Activated naive CD4-positive, alpha-beta T cell treated with anti-CD3 and anti-CD28 coated beads for 36 hours (primary cell): Measurements from ENCODE around the gene SULT1A1. TPM values are rescaled to one million over a fixed set of nuclear protein-coding genes. Genes with fewer than 3 reads are reported as not detected.
"Not testable (repeated sequence)": the region's sequence is repeated elsewhere in the genome, so short reads cannot be mapped to it uniquely, and the experiment has no call there.

Experiments
- CTCF ChIA-PET: fragments of 350-600 bp; sonication (Branson Sonifier 250); formaldehyde crosslinking; loops from one replicate; lab custom pipeline; 2021; ENCODE audit warnings: antibody characterized with exemption; lab: Charles Lee
- DNase-seq: peaks from one replicate; pipeline ENCODE4 v3.0.0-alpha.2; 2020
- H3K27ac Mint-ChIP-seq: one replicate; pipeline ENCODE4 v1.8.0; 2021; ENCODE audit warnings: mild to moderate bottlenecking, mixed read lengths
- H3K27me3 Mint-ChIP-seq: one replicate; pipeline ENCODE4 v1.8.0; 2021; ENCODE audit warnings: low read depth, mixed read lengths
- H3K36me3 Mint-ChIP-seq: one replicate; pipeline ENCODE4 v1.8.0; 2021; ENCODE audit warnings: low read depth, mixed read lengths
- H3K4me1 Mint-ChIP-seq: one replicate; pipeline ENCODE4 v1.8.0; 2021; ENCODE audit warnings: low read depth, mixed read lengths
- H3K4me3 Mint-ChIP-seq: one replicate; pipeline ENCODE4 v1.8.0; 2021; ENCODE audit warnings: mild to moderate bottlenecking, moderate library complexity, mixed read lengths
- H3K9me3 Mint-ChIP-seq: one replicate; pipeline ENCODE4 v1.8.0; 2021; ENCODE audit warnings: mixed read lengths
- intact Hi-C: fragments of 100-400 bp; cut with micrococcal nuclease; formaldehyde crosslinking; loops from one replicate; pipeline ENCODE4 v1.15.1; 2023
- total RNA-seq, 2 experiments: library from RNA; stranded (reverse); gene quantifications; one replicate each; pipeline ENCODE4 v1.2.3, GENCODE V29; 2021

SULT1A1 gene
- total RNA-seq, 2 experiments from 2014 or later: 9.7 to 10.8 TPM

GRCh38 chr16:28616636-28617035 is 6.8 kb upstream of the SULT1A1 start:
- H3K27ac Mint-ChIP-seq: peak overlapping the region; percentile 32
- H3K9me3 Mint-ChIP-seq: no peaks in the 10 kb centered on the region
- peaks cover 2% of the 10 kb centered on the region for H3K4me1 Mint-ChIP-seq
- DNase-seq: no peak
- peaks cover 8% of the 10 kb centered on the region for H3K36me3 Mint-ChIP-seq
- intact Hi-C loops: no loop called here
- H3K4me3 Mint-ChIP-seq: no peak overlapping the region
- CTCF ChIA-PET: no interaction called here
- H3K27me3 Mint-ChIP-seq: no peaks in the 10 kb centered on the region

DNA sequence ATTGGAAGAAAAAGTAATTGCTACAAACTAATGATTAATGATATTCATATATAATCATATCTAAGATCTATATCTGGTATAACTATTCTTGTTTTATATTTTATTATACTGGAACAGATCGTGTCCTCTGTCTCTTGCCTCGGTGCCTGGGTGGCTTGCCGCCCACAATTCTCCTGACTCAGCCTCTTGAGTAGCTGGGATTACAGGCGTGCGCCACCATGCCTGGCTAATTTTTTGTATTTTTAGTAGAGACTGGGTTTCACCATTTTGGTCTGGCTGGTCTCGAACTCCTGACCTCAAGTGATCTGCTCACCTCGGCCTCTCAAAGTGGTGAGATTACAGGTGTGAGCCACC is 6.4 kb upstream of the SULT1A1 start:
- H3K9me3 Mint-ChIP-seq, H3K36me3 Mint-ChIP-seq, H3K27me3 Mint-ChIP-seq, DNase-seq, H3K4me3 Mint-ChIP-seq, H3K27ac Mint-ChIP-seq, intact Hi-C loops, CTCF ChIA-PET, H3K4me1 Mint-ChIP-seq: not testable (repeated sequence)

DNA sequence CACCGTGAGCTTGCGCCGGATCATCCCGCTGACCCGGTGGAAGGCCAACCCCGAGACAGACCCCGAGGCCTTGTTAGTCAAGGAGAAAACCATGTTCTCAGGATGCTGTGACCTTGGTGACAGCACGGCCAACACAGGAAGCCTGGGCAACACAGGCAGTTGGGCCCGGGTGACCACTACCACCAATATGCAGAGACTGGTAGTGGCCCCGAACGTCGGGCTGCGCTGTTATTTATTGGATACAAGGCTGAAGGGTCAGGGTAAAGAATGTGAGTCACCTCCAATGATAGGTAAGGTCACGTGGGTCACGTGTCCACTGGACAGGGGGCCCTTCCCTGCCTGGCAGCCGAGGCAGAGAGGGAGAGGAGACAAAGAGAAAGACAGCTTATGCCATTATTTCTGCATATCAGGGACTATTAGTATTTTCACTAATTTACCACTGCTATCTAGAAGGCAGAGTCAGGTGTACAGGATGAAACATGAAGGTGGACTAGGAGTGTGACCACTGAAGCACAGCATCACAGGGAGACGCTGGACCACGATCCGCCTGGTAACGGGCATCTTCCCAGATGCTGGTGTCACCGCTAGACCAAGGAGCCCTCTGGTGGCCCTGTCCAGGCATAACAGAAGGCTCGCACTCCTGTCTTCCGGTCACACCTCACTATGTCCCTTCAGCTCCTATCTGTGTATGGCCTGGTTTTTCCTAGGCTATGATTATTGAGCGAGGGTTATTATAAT is 5.8 kb upstream of the SULT1A1 start:
- H3K9me3 Mint-ChIP-seq, H3K4me1 Mint-ChIP-seq, H3K27ac Mint-ChIP-seq, H3K27me3 Mint-ChIP-seq, CTCF ChIA-PET, intact Hi-C loops, H3K4me3 Mint-ChIP-seq, H3K36me3 Mint-ChIP-seq: not testable (repeated sequence)
- DNase-seq: peak; percentile 48

DNA sequence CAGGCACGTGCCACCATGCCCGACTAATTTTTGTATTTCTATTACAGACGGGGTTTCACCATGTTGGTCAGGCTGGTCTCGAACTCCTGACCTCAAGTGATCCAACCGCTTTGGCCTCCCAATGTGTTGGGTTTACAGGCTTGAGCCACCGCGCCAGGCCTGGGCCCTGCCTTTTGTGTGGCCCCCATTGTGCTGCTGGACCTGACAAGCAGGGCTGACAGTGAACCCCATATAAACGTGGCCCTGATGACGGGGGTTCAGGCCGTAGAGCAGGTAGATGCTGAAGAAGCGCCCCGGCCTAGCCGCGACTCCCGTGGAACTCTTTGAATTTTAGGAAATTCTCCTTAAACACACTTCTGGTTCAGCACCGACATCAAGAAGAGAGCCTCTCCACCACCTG is 4.7 kb upstream of the SULT1A1 start:
- CTCF ChIA-PET, intact Hi-C loops, H3K4me3 Mint-ChIP-seq, DNase-seq, H3K27ac Mint-ChIP-seq, H3K27me3 Mint-ChIP-seq, H3K36me3 Mint-ChIP-seq, H3K9me3 Mint-ChIP-seq: not testable (repeated sequence)
- peaks cover 12% of the 10 kb centered on the region for H3K4me1 Mint-ChIP-seq

GRCh38 chr16:28613912-28614311 is 4.1 kb upstream of the SULT1A1 start:
- H3K36me3 Mint-ChIP-seq, H3K9me3 Mint-ChIP-seq, intact Hi-C loops, H3K27ac Mint-ChIP-seq, CTCF ChIA-PET, H3K27me3 Mint-ChIP-seq, DNase-seq, H3K4me3 Mint-ChIP-seq: not testable (repeated sequence)
- peaks cover 14% of the 10 kb centered on the region for H3K4me1 Mint-ChIP-seq

GRCh38 chr16:28612359-28613280 is 2.8 kb upstream of the SULT1A1 start:
- H3K9me3 Mint-ChIP-seq, H3K27me3 Mint-ChIP-seq, intact Hi-C loops, CTCF ChIA-PET, DNase-seq, H3K36me3 Mint-ChIP-seq, H3K27ac Mint-ChIP-seq, H3K4me3 Mint-ChIP-seq: not testable (repeated sequence)
- H3K4me1 Mint-ChIP-seq: peaks cover 14% of the 10 kb centered on the region

DNA sequence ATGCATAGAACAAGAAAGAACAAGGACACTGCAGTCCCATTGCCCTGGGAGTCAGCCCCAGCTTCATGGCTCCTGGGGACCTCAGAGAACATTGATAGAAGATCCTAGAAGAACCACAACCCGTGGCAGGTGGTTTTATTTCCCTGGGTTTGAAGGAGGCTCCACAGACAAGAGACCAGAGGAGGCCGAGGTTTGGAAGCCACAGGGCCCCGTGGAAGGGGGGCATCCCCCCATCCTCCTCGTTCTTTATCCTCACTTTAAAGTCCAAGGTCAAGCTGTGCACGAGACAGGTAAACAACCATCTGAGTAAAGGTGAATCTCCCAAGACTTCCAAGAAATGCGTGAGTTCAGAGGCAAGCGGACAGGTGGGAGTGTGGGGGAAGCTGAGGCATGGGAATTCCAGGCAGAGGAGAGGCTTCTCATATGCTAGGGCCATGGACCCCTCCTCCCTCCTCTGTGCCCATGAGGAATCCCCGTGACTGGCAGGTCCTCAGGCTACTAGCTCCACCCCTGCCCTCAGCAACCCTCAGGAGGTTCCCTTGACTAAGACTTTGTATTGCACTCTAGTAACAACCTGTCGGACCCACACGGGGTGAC is 849 bp upstream of the SULT1A1 start:
- no peaks in the 10 kb centered on the region for H3K27me3 Mint-ChIP-seq
- no peak for DNase-seq
- intact Hi-C loops: no loop called here
- no peaks in the 10 kb centered on the region for H3K9me3 Mint-ChIP-seq
- H3K4me1 Mint-ChIP-seq: peaks cover 14% of the 10 kb centered on the region
- no peak overlapping the region for H3K27ac Mint-ChIP-seq
- no peak overlapping the region for H3K4me3 Mint-ChIP-seq
- H3K36me3 Mint-ChIP-seq: no peaks in the 10 kb centered on the region
- CTCF ChIA-PET: interaction anchor here (0.6 to 1.2 kb wide), 2 partner anchors 14 to 514 kb away, joined by 3 to 4 read pairs; partner anchors contain the start of gene SULT1A2

GRCh38 chr16:28608867-28609596 is 812 bp downstream of the SULT1A1 start:
- H3K27ac Mint-ChIP-seq, H3K9me3 Mint-ChIP-seq: not testable (repeated sequence)

GRCh38 chr16:28608496-28608808 is 1.4 kb downstream of the SULT1A1 start:
- H3K27me3 Mint-ChIP-seq, intact Hi-C loops, H3K27ac Mint-ChIP-seq, H3K36me3 Mint-ChIP-seq, H3K4me3 Mint-ChIP-seq, H3K9me3 Mint-ChIP-seq, DNase-seq, CTCF ChIA-PET: not testable (repeated sequence)
- H3K4me1 Mint-ChIP-seq: peaks cover 14% of the 10 kb centered on the region

More at GRCh38 chr16:28608867-28609596, 812 bp downstream of the SULT1A1 start:
- H3K36me3 Mint-ChIP-seq, intact Hi-C loops, H3K27me3 Mint-ChIP-seq, DNase-seq, H3K4me3 Mint-ChIP-seq: not testable (repeated sequence)
- CTCF ChIA-PET: interaction anchor here (0.6 kb wide), 1 partner anchor 545 kb away, joined by 3 read pairs; no protein-coding TSS in a partner anchor
- H3K4me1 Mint-ChIP-seq: peaks cover 14% of the 10 kb centered on the region

DNA sequence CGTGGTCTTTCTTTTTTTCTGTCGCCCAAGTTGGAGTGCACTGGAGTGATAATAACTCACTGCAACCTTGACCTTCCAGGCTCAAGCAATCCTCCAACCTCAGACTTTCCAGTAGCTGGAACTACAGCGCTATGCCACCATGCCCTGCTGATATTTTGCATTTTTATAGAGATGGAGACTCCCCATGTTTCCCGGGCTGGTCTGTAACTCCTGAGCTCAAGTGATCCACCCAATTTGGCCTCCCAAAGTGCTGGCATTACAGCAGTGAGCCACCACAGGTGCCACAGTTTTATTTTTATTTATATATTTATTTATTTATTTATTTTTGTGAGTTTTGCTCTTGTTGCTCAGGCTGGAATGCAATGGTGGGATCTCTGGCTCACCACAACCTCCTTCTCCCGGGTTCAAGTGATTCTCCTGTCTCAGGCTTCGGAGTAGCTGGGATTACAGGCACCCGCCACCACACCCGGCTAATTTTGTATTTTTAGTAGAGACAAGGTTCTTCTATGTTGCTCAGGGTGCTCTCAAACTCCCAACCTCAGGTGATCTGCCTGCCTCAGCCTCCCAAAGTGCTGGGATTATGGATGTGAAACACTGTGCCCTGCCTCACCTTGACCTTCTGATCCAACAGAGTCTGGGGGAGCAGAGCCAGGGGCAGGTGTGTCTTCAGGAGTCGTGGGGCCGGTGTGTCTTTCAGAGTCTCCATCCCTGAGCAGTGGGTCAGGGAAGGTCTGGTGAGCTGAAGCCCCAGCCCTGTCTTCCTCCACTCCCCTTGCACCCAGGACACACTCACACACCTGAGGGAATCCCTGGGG is 2.0 kb downstream of the SULT1A1 start:
- H3K27ac Mint-ChIP-seq, DNase-seq, intact Hi-C loops, H3K9me3 Mint-ChIP-seq, CTCF ChIA-PET, H3K27me3 Mint-ChIP-seq, H3K36me3 Mint-ChIP-seq, H3K4me3 Mint-ChIP-seq: not testable (repeated sequence)
- peaks cover 14% of the 10 kb centered on the region for H3K4me1 Mint-ChIP-seq

DNA sequence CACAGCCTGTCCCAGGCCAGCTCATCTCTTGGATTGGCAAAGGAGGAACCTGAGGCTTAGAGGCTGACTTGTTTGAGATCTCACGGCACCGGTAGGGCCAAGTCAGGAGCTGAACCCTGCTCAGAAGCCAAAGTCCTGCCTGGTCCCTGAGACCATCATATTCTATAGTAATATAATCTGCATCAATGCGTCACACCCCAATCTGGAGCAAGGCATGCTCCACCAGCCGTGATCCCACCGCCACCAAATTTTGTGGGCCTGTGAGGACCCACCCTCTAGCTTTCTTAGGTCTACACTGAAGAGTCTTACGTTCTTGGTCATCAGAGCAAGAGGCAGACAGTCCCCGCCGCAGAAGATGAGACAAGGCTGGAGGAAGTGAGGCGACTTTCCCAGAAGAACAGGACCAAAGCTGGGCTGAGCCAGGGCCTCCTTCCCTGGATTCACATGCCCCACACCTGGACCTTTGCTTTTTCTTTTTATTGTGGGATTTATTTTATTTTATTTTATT is 2.7 kb downstream of the SULT1A1 start:
- no peak overlapping the region for H3K4me3 Mint-ChIP-seq
- no peaks in the 10 kb centered on the region for H3K36me3 Mint-ChIP-seq
- H3K27me3 Mint-ChIP-seq: no peaks in the 10 kb centered on the region
- no peak for DNase-seq
- intact Hi-C loops: no loop called here
- peaks cover 14% of the 10 kb centered on the region for H3K4me1 Mint-ChIP-seq
- CTCF ChIA-PET: no interaction called here
- no peaks in the 10 kb centered on the region for H3K9me3 Mint-ChIP-seq
- H3K27ac Mint-ChIP-seq: peak overlapping the region; percentile 5
